ENCODE measurements around the gene SRRM4.
"Not testable (repeated sequence)": the region's sequence is repeated elsewhere in the genome, so short reads cannot be mapped to it uniquely, and the experiment has no call there.

The SRRM4 gene

GRCh38 chr12:118981285-118982211, at the start of gene SRRM4:
TSS of gene SRRM4 (plus strand) at chr12:118981541. CDS start at chr12:118981883, 342 bp downstream.
- DNase-seq (ENCODE audit: low read depth in 2 of 2), result no peak

DNA sequence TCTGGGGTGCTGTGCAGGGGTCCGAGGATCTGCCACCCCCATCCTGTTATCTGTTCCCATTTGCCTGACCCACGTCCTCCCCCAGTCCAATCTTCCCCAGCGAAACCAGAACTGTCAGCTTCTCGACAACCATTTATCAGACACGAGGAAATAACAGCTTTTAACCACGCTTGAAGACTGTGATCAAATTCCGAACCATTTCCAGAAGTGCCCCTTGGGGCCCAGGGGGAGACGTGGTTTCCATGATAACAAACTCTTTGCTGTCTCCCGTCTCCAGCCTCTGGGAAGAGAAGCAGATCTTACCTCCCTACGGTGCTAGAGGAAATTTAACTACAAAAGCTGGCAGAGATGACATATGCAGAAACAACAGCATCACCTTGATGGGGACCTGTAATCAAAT, 35.1 kb upstream of the SRRM4 start:
- DNase-seq (ENCODE audit: low read depth in 2 of 2), result no peak

- no peak for DNase-seq (ENCODE audit: low read depth in 2 of 2)
Observed at GRCh38 chr12:118958520-118958919, 22.8 kb upstream of the SRRM4 start.

- no peak for DNase-seq (ENCODE audit: low read depth in 2 of 2)
Observed at GRCh38 chr12:118959348-118959747, 22.0 kb upstream of the SRRM4 start.

DNA sequence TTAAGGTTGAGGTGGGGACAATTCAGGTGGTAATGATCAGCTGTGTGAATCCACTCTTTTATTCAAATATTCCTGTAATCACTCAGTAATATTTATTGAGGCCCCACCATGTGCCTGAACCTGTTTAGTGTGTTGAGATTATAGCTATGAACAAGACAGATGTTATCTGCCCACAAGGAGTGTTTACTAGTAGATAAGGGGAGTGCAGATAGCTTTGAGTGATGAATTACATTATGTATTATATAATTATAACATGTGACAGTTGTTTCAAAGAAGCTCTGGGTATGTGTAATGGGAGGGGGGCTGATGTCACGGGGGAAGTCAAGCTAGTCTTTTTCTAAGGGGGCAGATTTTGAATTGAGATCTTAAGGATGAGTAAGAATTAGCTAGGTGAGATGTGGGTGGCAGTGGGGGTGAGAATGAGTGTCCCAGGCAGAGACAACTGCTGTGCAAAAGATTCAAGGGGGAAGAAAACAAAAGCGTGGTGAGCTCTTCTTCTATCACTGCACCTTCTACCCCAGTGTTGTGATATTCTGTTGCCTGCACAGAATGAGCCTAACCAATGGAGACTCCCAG, 21.3 kb upstream of the SRRM4 start:
- no peak for DNase-seq (ENCODE audit: low read depth in 2 of 2)

DNA sequence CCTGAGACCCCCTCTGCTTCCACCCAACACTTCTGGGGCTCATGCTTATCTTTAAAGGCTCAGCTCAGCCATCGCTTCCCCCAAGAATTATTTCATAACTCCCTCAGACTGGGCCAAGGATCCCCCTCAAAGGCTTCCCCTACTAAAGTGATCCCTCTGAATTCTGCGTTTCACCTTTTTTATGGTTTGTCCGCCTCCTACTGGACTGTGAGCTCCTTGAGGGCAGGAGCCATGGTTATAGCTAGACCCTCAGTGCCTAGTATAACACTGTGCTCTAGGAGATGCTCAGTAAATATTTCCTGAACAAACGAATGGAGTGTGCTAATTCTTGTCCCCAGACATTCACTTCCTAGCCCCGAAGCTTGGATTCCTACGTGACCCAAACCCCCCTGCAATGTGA, 20.5 kb upstream of the SRRM4 start:
- DNase-seq (ENCODE audit: low read depth in 2 of 2), result no peak

DNA sequence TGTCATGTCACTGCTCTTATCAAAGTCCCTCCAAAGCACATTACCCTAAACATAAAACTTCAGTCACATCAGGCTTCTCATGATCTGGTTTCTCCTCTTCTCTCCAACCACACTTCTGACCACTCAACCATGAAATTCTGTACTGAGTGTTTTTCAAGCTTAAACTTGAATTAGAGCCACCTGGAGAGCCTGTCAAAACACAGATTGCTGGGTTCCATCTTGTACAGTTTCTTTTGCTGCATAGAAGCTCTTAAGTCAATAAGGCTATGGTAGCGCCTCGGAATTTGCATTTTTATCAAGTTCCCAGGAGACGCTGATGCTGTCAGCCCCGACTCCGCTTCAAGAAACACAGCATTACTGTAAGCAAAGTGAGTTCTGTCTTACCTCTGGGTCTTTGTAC, 16.4 kb upstream of the SRRM4 start:
- no peak for DNase-seq (ENCODE audit: low read depth in 2 of 2)

DNA sequence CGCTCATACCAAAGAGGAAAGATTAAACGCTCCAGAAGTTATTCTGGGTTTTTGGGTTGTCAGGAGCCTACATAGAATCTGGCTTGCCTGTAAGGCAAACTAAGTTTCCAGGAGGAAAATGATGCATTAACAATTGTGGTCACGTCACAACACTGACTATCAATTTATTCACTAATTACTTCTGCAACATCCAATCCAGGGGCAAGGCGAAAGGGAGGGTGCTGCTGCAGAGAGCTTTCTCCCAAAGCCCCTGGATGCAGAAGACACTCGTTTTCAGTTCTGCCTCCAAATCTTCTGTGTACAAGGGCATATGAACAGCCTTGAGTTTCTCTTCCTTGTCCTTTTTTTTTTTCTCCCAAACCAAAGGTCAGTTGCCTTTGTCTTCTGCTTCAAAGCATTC, 10.5 kb upstream of the SRRM4 start:
- no peak for DNase-seq (ENCODE audit: low read depth in 2 of 2)

- no peak for DNase-seq (ENCODE audit: low read depth in 2 of 2)
Observed at GRCh38 chr12:118972982-118973381, 8.4 kb upstream of the SRRM4 start.

DNA sequence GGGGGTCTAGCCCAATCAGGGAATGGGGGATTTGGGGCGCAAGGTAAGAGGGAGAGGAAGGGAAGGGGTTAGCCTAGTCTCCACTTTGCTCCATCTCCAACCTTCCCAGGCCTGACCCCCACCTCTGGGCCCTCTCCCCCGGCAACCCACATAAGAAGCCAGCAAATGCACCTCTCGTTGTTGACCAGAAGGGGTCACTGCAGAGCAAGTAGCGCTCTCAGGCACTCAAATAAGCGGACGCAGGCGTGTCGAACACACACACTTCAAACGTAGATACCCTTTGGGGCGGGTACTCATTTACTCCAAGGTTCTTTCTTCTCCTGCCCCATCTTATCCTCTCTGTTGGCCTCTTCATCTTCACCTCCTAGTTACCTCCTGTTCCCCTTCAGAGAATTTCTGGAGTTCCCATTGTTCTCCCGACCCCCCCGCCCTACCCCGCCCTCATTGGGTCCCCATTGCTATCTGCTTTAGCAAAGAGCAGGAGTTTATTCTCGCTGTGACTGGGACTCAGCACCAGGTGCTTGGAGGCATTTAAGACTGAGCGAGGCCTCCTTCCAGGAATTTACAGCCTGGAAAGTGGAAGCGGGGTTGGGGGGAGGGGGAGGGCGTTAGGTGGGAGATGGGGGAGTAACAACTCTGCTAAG, 1.5 kb upstream of the SRRM4 start:
- no peak for DNase-seq (ENCODE audit: low read depth in 2 of 2)

DNA sequence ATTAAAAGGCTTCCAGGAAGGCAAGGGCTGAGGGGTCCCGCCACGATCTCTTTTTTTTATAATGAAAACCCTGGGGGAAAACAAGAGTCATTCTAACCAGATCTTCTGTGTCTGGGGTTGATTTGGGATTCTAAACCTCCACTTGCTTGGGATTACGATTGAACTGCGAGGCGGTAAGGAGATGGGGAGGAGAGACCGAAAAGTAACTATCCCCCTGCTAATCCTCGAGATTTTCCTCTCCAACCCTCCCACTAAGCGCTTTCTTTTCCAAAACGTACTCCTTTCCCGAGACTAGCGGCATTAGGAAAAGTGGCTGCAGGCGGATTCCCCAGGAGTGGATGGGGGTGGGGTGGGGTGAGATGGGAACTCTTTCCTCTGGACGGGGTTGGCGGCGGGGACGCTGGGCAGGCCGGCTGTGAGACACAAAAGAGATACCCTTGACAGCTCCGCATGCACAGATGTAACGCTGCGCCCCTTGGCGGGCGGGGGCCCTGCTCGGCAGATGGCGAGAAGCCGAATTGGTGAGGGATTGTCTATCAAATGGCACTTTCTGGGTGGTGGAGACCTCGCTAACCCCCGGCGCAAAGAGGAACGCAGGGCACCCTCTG, 830 bp upstream of the SRRM4 start:
- DNase-seq (ENCODE audit: low read depth in 2 of 2), result no peak

- DNase-seq (ENCODE audit: low read depth in 2 of 2), result no peak
Observed at GRCh38 chr12:118982302-118982701, 961 bp downstream of the SRRM4 start.

DNA sequence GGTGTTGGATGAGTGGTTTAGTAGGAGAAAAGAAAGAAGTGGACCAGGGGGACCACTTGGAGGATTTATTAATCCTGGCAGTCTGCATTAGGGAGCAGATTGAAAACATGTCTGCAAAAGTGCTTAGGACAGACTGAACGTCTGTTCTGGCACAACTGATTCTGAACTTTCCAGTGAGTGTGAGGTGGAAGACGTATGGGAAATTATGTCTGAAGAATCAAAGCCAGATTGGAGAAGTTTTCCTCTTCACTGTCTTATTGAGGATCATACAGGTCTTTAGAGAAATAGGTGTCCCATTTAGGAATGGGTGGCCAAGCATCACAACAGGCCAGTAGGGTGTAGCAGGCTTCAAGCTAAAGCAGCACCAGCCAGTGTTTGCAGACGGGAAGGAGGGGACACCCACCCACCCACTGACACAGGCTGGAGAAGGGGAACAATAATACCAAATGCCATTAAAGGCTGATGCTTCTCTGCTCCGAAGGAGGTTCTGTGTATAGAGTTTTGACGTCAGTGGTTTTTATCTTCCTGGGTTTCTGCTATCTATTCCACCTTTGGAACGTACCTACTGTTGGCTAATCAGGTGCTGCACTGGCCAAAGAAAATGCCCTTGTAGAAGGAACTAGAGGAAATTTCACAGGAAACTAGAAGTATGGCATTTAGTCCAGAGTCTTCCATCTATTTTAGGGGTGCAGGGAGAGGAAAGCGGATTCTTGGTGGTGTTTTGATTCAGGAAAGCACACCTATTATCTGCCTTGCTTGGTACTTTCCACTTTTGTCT, 1.8 kb downstream of the SRRM4 start:
- no peak for DNase-seq (ENCODE audit: low read depth in 2 of 2)

GRCh38 chr12:118984161-118984943, 3.0 kb downstream of the SRRM4 start:
- DNase-seq (ENCODE audit: low read depth in 2 of 2), result no peak

- no peak for DNase-seq (ENCODE audit: low read depth in 2 of 2)
Observed at GRCh38 chr12:118986050-118986449, 4.7 kb downstream of the SRRM4 start.

DNA sequence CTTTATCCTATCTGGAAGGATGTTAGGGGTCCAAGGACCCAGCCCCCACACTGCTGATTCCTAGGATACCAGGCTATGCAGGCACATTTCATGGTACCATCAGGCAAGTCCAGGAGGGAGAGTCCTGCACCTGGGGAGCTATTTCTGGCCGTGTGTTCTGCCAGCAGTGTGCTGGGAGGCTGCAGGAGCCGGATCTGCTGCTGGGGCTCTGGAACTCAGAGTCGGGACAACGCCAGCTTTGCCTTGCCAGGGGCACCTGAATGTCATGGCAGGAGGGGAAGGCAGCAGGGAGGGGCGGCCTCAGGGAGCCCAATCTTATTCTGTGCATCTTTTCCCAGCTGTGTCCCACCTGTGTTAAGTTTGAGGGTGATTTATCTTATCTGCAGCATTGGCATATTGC, 17.8 kb downstream of the SRRM4 start:
- no peak for DNase-seq (ENCODE audit: low read depth in 2 of 2)

DNA sequence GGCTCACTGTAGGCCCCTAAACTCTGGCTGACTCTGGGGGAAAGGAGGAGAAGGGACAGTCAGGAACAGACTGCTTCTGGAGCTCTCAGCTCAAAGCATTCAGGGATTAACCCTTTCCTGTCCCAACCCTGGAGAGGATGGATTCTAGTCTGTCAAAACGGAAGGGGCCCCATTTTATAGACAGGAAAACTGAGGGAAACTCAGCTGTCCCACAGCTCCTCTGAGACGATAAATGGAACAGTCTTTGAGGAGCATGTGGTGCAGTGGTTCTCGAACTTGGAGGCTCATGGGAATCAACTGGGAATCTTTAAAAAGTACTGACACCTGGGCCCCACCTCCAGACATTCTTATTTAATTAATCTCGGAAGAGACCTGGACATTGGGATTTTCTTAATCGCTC, 23.7 kb downstream of the SRRM4 start:
- no peak for DNase-seq (ENCODE audit: low read depth in 2 of 2)

GRCh38 chr12:119005913-119006312, 24.6 kb downstream of the SRRM4 start:
- DNase-seq (ENCODE audit: low read depth in 2 of 2), result no peak

GRCh38 chr12:119006746-119007145, 25.4 kb downstream of the SRRM4 start:
- DNase-seq (ENCODE audit: low read depth in 2 of 2), result no peak

DNA sequence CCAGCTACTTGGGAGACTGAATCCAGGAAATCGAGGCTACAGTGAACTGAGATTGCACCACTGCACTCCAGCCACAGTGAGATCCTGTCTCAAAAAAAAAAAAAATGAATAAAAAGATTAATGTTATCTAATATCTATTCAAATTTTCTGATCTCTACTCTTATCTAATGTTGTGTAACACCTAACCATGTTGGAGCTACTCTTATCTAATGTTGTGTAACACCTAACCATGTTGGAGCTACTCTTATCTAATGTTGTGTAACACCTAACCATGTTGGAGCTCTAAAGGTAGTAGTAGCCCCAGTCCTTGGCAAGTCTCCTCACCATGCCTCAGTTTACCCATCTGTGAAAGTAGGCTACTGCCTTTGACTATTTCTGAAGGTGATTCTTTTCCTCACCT, 26.9 kb downstream of the SRRM4 start:
- not testable (repeated sequence) for DNase-seq (ENCODE audit: low read depth in 2 of 2)

DNA sequence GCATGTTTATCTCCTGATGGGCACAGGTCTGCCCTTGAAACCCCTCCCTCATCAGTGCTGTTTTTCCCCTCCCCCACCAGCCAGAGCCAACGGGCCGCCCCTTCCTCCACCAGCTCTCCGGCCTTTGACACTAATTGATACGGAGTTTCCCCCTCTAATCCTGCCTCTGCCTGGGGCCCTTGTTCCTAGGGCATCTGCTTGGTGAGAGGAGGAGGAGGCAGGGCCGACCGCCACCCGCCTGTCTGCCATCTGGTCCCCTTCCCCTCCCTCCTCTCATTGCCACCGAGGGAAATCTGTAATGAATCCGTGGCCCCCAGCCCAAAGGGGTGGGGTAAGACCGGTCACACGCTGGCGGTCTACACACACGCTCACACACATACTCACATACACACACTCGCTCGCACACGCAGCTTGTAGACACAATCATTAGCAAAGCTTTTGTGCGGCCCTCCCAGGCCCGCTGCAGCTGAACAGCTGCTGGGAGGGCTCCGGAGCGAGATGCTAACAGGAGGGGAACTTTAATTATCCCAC, 27.4 kb downstream of the SRRM4 start:
- DNase-seq (ENCODE audit: low read depth in 2 of 2), result no peak

All from fibroblast of skin of left biceps (primary cell).